C4-2B (cell line): Measurements from ENCODE around the gene KAT2B.

Experiments
- CTCF ChIP-seq: fragments of 450-650 bp; conservative IDR thresholded peaks from 2 replicates; pipeline ENCODE4 v1.5.1; 2017; ENCODE audit warnings: mild to moderate bottlenecking
- ZFX ChIP-seq: fragments of 450-650 bp; IDR thresholded peaks from 2 replicates; pipeline ENCODE4 v1.6.1; 2017

GRCh38 chr3:20062996-20063395 lies 22.8 kb downstream of the KAT2B start:
- TF ChIP-seq CTCF: no peak
- no peak for TF ChIP-seq ZFX
